Posterior vena cava (tissue), 2 donors: ENCODE measurements around the gene ROBO1. TPM values are rescaled to one million over a fixed set of nuclear protein-coding genes. Genes with fewer than 3 reads are reported as not detected.

Experiments used
- DNase-seq: peaks from one replicate; pipeline ENCODE4 v3.0.0-alpha.2; 2020; ENCODE audit warnings: low spot score
- intact Hi-C, 2 donors: fragments of 100-400 bp; cut with DNase I; formaldehyde crosslinking; loops; one replicate each; pipeline versions ENCODE4 v1.14.1 to v1.14.2; 2022 to 2023
- total RNA-seq, 2 donors: library from RNA; stranded (reverse); fragmentation: NEBNext Ultra II Directional; extraction: Animal tissue kit (Norgen Biotek cat#: 25700); gene quantifications; one replicate each; pipeline ENCODE4 v1.2.1, GENCODE V29; 2021
- donor health status: DM: yes; HTN: yes; CAD: no.
- donor health status: DM: yes; HTN: yes; CAD: no.

The ROBO1 gene
- total RNA-seq, 2 donors from 2014 or later: 27.2 to 28.2 TPM

DNA sequence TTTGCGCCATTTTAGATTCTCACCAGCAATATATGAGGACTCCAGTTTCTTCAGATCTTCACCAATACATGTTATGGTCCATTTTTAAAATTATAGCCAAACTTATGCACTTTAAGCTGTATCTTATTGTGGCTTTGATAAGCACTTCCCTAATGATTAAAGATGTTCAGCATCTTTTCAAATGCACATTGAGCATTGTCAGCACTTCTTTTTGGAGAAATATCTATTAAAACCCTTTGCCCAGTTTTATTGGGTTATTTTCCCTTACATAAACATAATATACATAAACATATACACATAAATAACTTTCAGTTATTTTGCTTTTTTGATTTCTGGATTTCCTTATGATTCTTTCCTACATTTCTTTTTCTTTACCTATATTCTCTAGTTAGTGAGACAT lies 83.8 kb downstream of the ROBO1 start:
- intact Hi-C loops: no loop called here
- DNase-seq: no peak

DNA sequence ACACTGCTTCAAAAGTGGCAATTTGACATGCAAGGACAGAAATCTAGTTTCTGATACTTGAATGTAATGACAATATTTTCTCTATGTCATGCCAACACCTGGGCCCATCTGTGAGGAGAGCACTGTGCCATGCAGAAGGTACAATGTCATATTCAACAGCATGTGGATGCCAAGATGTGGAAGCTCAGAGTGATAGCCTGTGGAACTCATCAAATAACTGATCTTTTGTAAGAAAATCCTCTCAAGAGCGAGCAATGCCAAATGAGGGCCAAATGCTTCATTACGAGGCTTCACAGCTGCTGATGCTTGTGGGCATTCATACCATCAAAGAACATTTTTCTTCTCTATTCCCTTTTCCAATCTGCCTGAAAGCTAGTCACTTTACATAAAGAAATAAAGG lies 95.1 kb downstream of the ROBO1 start:
- DNase-seq: no peak
- intact Hi-C loops: no loop called here

GRCh38 chr3:79672075-79672474 lies 95.7 kb downstream of the ROBO1 start:
- intact Hi-C loops: no loop called here
- no peak for DNase-seq

GRCh38 chr3:79670178-79670577 lies 97.6 kb downstream of the ROBO1 start:
- DNase-seq: no peak
- intact Hi-C loops: no loop called here

- intact Hi-C loops: no loop called here
Observed at GRCh38 chr3:79664455-79664854, 103.3 kb downstream of the ROBO1 start.

GRCh38 chr3:79661896-79662295 lies 105.9 kb downstream of the ROBO1 start:
- intact Hi-C loops: no loop called here
- DNase-seq: no peak

More at GRCh38 chr3:79664455-79664854, 103.3 kb downstream of the ROBO1 start:
- no peak for DNase-seq

DNA sequence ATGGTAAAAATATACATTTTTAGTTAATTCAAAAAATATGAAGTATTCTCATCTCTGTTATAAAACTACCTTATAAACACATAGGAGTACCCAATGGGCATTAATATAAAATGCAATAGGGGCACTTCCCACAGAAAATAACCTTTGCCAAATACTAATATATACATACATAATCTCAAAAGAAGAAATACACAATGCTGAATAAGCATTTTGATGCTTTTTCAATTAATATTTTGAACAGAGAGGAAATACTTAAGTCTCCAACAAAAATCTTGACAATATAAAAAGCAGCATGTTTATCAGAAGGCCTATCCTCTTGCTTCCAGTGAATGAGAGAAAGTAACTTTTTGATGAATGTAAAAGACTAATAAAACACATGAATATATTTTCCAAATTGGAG lies 110.7 kb downstream of the ROBO1 start:
- DNase-seq: no peak
- intact Hi-C loops: no loop called here

GRCh38 chr3:79654019-79654418 lies 113.8 kb downstream of the ROBO1 start:
- no peak for DNase-seq
- intact Hi-C loops: no loop called here

GRCh38 chr3:79653266-79653830 lies 114.5 kb downstream of the ROBO1 start:
- intact Hi-C loops: no loop called here

GRCh38 chr3:79651536-79652065 lies 116.2 kb downstream of the ROBO1 start:
- no peak for DNase-seq
- intact Hi-C loops: no loop called here

More at GRCh38 chr3:79653266-79653830, 114.5 kb downstream of the ROBO1 start:
- DNase-seq: no peak

GRCh38 chr3:79639855-79640254 lies 127.9 kb downstream of the ROBO1 start:
- no peak for DNase-seq
- intact Hi-C loops: no loop called here

DNA sequence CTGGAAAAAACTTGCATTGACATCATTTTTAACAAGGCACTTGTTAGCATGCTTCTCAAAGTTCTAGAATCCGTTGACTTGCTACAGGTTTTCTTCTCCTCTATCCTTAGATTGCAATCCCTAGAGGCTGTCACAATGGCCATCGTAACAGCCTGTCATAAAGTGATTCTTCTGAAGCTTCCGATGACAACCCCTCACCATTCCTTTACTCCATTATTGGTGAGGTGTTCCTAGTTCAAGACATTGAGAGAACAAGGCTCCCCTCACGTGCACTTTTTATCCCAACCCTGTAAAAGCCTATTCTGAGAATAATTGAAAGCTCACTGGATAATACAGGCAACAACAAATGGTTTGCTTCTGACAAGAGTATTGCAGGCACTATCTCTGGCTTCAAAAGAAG lies 131.4 kb downstream of the ROBO1 start:
- no peak for DNase-seq
- intact Hi-C loops: no loop called here

GRCh38 chr3:79632842-79633241 lies 135.0 kb downstream of the ROBO1 start:
- DNase-seq: no peak
- intact Hi-C loops: no loop called here

DNA sequence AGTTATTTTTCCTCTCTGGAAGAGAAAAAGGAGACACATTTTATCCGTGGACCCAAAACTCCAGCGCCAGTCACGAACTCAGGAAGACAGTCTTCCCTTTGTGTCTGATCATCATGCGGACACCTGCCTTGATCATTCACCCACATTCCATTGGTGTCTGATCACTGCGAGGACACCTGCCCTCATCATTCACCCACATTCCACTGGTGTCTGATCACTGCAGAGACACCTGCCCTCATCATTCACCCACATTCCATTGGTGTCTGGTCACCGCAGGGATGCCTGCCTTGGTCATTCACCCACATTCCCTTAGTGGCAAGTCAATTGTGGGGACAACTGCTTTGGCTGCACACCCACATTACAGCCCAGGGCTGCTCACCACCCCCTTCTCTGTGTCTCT lies 148.9 kb downstream of the ROBO1 start:
- intact Hi-C loops: no loop called here
- no peak for DNase-seq

DNA sequence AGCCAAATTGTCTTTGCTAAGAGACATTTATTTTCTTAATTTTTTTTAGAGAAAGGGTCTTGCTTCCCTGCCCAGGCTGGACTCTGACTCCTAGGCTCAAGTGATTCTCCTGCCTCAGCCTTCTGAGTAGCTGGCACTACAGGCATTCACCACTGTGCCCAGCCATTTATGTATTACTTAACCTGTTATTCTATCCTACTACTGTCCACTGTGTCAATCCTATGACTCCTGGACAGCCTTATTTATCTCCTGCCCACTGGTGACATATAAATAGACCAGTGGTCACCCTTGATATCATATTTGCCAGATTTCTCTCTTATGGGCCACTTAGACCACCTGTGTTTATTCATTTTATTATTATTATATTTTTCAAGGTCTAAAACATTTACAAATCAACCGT lies 161.4 kb downstream of the ROBO1 start:
- intact Hi-C loops: no loop called here
- no peak for DNase-seq

- no peak for DNase-seq
- intact Hi-C loops: no loop called here
Observed at GRCh38 chr3:79604681-79605080, 163.1 kb downstream of the ROBO1 start.

- intact Hi-C loops: no loop called here
- DNase-seq: no peak
Observed at GRCh38 chr3:79602385-79602784, 165.4 kb downstream of the ROBO1 start.

DNA sequence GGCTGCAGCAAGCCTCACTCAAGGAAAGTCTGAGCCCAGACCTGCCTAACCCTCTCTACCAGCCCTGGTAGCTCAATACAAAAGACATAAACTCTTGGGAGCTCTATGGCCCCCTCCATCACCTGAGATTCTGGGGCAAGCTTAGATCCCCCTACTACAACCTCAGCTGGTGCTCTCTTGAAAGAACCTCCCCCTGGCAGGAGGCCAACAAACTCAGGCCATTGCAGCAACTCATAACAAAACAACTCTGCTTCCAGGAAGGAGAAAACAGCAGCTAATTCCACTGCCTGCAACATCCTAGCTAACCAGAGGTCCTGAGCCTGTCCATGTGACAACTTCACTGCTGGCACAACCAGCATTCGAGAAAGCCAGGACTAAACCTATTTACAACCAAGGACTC lies 169.2 kb downstream of the ROBO1 start:
- no peak for DNase-seq
- intact Hi-C loops: loop anchor here in 1 of 2 donors (5.0 kb wide), 1 partner anchor 114 kb away; no protein-coding TSS in a partner anchor

GRCh38 chr3:79597709-79598108 lies 170.1 kb downstream of the ROBO1 start:
- DNase-seq: no peak
- intact Hi-C loops: loop anchor here in 1 of 2 donors (5.0 kb wide), 1 partner anchor 115 kb away; no protein-coding TSS in a partner anchor

GRCh38 chr3:79587150-79587549 lies 180.6 kb downstream of the ROBO1 start:
- no peak for DNase-seq
- intact Hi-C loops: no loop called here

GRCh38 chr3:79586232-79586631 lies 181.6 kb downstream of the ROBO1 start:
- no peak for DNase-seq

DNA sequence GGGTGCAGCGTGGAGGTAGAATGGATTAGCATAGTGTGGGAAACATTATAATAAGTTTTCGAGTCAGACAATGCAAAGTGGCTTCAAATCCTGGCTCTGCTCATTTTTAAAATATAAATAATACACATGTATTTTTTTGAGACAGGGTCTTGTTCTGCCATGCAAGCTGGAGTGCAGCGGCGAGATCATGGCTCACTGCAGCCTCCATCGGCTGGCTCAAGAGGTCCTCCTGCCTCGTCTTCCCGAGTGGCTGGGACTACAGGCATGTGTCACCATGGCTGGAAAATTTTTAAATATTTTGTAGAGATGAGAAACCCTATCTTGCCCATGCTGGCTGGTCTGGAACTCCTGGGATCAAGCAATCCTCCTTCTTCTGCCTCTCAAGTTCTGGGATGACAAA lies 194.9 kb downstream of the ROBO1 start:
- no peak for DNase-seq
- intact Hi-C loops: no loop called here

More at GRCh38 chr3:79586232-79586631, 181.6 kb downstream of the ROBO1 start:
- intact Hi-C loops: no loop called here
